ENCODE results near the gene NRXN3.
"Not testable (repeated sequence)": the region's sequence is repeated elsewhere in the genome, so short reads cannot be mapped to it uniquely, and the experiment has no call there.

NRXN3 gene

DNA sequence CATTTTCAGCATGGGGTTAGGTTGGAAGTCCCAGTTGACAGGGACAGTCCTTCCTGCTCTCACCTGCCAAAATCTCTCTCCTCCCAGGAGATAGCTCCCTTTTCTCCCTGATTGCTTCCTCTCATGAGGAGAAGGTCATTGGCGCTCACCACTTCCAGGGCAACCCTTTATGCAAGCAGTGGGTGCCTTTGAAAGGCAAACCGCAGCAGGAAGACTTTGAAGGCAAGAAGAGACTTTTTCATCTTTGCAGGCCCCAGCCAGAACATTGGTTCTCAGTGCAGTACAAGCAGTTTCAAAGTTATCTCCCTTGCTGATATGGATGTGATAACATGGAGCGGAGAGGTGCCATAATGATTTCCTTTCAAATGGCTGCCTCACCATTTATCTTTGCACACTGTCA, 1558.2 kb downstream of the NRXN3 start:
- no peak for DNase-seq

DNA sequence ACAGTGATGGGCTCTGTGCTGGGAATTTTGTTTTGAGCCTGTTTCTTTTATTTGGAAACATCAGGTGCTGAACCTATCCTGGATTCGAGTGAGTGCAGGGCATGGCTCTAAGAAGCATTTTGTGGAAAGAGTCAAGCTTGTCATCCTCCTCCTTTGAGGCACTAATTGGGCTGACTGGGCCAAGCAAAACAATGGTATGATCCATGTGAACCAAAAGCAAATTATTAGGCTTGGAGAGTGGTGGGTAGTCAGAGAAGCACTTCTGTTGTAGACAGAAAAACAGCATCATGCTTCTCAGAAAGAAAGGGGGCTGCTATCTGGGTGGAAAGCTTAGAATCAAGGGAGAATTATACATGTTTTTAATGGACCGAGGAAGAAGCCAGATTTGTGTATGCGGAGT, 1559.6 kb downstream of the NRXN3 start:
- DNase-seq = no peak

DNA sequence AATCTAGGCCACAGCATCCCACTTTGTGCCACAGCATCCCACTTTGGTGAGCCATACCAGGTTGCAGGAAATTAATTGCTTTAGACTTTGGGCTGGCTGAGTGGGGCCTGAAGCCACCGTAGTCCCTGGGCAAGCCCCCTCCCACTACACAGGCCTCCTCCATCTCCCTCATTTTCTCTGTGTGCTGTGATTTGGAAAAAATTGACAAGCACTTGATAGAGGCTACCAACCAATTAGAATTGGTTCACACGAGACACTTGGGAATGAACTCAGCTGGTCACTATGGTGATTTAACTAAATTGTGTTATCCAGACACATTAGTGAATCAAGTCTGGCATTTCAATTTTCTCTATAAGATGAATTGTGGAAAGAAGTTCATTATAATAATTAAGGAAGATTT, 1560.0 kb downstream of the NRXN3 start:
- DNase-seq = no peak

DNA sequence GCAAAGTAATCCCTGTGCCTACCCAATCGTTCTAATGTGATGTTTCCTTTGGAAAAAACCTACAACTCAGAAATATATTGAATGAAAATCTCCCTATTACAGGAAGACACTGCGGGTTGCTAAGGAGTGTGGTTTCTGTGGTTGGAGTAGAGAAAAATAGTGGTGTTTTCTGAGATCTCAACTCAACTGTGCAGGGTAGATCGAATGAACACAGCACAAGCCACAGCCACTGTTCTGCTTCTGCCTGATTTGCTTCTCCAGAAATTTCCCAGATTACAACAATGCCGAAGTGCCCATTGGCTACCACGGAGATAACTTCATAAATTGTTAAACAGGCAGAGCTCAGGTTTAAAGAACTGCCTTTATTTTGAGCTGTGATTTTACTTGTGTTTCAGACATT, 1560.8 kb downstream of the NRXN3 start:
- DNase-seq = peak; percentile 48

DNA sequence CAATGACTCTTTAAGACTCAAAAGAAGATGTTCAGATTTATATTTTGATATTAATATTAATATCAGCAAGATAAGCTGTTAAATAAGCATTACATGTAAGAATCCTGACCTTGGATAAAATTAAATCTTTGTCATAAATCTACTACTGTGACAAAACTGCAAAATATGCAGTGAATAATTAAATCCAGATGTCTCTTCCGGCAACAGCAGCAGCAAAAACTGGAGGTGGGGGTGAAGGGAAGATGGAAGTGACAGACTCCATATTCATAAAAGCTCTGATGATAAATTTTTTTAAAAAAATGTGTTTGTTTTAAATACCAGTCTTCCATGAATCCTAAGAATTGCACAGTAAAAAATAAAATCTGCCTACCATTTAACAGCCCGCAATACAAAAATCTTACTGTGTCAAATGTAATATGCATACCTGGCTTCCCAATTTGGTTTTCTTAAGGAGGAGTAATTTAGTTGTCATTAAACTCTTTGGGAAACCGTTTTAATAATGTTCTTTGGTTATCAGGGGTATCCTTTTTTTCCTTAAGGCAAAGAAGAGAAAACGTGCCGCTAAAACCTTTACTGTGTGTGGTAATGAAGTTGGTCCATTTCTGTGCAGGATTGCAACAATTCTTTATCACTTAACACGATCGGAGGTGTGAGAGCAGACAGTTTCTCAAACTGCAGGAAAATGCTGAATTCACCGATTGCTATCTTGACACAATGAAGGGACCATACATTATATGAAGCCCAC, 1562.9 kb downstream of the NRXN3 start:
- DNase-seq = peak; percentile 76

DNA sequence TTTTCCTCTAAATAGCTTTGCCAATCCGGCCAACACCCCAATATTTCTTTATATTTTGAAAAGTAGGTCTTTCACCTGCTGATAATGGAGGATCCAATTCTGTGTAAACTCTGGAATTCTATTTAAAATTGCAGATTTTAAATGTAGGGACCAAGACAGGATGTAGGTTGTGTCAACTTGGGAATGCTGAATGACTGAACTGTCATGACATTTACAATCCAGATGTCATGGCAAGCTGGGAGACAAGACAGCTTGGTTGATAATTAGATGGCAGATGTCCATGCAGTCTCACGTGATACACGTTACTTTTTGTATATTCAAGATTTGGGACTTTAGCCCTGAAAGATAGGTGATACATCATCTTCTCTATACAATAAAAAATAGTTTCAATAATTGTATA, 1564.0 kb downstream of the NRXN3 start:
- DNase-seq = no peak

DNA sequence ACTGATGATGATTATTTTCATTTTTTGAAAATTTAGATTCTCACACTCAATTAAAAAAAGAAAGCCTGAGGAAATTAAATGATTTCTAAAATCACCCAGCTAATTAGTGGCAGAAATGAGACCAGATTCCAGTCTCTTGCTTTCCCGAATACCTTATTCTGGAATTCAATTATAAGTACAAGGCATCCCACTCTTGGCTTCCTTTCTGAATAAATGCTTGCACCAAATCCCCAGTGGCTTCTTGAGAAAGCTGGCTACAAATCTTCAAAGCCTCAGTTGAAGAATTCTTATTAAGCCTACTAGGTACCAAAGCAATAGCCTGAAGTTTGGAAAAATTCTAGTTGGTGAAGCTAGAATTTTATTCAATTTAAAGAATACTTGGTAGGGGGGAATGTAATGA, 1564.5 kb downstream of the NRXN3 start:
- DNase-seq = no peak

DNA sequence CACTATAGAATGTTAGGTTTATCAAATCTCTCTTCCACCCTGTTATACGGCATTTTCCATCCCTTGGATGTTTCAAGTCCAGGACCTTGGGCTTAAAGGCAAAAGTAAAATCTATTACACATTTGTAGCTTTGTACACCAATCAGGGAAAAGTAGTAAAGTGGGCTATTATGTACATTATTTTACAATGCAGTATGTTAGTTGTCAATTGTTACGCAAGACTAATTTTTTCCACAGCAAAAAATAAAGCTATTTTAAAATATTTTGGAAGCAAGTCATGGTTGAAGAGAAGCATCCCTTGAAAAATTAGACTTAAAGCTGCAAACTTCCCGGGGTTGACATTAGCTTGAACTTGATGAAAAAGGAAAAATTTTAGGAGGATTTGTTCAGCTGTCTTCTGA, 1564.9 kb downstream of the NRXN3 start:
- no peak for DNase-seq

DNA sequence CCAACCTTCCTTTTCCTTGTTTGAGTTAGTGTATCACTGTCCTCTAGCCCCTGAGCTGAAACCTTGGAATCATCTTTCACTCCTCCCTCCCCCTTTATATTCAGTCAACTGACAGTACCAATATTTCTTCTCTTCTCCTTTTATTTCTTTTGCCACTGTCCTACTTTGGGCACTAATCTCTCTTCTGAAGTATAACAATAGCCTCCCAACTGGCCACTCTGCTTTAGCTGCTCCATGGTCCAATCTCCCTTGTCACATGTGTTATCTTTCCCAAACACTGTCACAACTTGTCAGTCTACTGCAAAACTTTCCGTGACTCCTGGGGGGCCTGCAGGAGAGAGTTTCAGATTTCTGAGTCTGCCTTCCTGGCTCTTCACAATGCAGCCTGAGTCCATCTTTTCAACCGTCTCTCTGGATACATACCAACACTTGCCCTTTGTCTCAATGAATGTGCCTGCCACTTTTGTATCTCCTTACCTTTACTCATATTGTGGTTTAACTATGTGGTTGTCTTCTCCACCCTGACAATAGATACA, 1570.0 kb downstream of the NRXN3 start:
- no peak for DNase-seq

DNA sequence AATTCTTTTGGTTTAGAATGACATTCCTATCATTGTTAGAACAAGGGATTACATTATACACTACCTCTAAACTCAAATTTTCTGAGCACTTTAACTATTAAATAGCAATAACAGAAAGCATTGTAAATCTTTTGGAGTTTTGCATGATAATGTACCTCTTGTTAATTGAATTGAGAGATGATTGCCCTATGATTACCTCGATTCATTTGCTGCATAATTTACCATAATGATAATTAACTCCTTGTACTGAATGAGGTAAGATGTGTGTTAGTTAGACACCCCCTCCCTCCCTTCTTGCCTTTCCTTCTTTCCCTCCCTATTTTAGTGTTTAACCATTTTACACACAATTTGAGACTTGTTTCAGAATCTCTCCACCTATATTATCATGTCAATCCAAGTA, 1572.0 kb downstream of the NRXN3 start:
- no peak for DNase-seq

DNA sequence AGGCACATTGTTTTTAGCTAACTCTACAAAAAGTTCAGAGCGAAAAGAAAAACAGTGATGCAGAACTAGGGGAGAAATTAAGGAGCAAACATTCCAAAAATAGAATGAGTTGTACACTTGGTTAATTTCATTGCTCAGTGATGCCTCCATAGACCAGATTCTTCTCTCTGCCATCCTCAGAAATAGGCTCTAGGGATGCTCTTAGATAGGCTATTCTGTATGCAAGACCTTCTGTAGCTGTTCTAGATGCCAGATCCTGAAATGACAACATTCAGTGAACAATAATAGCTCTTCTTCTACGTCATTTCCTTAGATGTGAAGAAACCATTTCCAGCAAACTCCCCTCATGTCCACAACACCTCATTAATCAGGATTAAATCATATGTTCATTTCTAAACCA, 1574.9 kb downstream of the NRXN3 start:
- no peak for DNase-seq

DNA sequence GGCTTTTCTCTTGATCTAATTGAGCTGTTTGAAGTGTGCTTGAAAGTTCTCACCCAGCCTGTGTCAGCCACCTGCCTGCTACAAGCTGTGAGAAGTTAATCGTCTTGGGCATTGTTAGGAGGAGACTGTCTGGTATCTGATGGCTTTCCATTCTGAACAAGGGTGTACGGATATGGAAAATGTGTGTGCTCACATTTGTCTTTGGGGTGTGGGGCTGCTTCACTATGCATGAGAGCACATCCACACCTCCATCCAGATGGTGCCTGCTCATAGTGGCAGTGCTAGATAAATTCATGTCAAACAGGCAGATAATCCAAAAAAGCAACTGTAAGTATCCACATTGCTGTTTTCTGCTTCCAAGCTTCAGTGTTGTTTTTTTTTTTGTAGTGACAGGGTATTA, 1578.9 kb downstream of the NRXN3 start:
- no peak for DNase-seq

DNA sequence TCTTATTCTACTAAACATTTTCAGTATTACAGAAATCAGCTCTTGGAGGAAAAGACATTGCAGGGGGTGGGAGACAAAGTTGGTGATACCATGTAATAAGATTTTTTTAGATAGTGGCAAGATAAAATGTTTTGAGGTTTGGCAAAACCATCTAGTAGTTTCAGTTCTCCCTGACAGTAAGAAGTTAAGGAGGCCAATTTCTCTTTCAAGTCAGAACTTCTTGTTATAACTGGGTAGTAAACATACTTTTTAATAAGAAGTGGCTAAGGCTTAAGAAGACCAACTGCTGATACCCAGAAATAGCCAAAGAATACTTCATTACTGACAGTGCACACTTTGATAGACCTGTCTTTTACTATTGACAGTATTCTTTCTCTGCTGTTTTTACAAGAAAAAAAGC, 1588.8 kb downstream of the NRXN3 start:
- no peak for DNase-seq

DNA sequence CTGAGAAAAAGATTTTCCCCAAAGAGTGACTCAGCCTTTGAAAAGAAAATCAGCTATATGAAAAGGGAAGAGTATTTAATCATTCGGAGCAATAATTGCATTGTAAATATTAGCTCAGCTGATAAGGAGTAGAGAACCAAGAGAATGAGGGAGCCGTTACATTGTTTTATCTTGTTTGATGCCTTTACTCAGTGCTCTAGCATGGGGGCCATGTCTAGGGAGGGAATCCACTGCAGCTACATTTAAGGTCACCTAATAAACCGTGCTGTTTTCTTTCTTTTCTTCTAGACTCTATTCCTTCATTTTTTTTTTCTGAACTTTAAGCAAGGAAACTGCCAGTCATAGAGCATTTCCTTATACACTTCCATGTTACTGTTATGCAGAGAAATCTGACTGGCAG, 1594.2 kb downstream of the NRXN3 start:
- no peak for DNase-seq

DNA sequence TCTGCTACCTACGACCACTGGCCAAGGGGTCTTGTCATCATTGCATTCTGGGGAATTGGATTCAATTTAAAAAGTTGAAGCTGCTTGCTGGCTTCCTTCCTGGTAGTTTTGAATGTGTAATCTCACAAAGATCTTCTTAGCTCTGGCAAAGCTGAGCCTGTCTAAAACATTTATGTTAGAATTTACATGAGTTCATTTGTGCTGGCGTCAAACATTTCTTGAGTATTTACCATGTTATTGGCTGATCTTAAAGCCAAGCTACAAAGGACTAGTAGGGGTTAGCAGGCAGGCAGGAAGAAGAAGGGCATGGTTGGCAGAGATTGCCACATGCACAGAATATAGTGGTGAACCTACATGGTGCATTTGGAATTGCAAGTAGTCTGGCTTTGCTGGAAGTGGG, 1596.3 kb downstream of the NRXN3 start:
- no peak for DNase-seq

DNA sequence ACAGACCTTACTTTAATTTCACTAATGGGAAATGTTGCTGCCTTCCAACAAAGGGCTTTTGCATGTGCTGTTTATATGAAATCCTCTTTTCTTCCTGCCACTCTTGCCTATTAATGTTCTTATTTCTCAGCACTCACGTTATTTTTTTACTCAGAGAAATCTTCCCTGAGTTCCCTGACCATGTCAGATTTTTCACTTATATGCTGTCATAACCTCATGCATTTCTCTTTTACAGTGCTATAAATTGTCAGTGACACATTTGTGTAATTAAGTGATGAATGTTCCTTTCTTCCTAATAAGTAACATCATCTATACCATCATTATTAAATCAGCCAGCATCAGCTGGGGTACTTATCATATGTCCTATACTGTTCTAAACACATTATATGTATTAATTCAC, 1597.1 kb downstream of the NRXN3 start:
- DNase-seq = no peak

DNA sequence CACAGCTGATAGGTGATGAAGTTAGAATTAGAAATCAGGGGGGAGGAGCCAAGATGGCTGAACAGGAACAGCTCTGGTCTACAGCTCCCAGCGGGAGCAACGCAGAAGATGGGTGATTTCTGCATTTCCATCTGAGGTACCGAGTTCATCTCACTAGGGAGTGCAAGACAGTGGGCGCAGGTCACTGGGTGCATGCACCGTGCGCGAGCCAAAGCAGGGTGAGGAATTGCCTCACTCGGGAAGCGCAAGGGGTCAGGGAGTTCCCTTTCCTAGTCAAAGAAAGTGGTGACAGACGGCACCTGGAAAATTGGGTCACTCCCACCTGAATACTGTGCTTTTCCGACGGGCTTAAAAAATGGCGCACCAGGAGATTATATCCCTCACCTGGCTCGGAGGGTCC, 1597.5 kb downstream of the NRXN3 start:
- DNase-seq = not testable (repeated sequence)

DNA sequence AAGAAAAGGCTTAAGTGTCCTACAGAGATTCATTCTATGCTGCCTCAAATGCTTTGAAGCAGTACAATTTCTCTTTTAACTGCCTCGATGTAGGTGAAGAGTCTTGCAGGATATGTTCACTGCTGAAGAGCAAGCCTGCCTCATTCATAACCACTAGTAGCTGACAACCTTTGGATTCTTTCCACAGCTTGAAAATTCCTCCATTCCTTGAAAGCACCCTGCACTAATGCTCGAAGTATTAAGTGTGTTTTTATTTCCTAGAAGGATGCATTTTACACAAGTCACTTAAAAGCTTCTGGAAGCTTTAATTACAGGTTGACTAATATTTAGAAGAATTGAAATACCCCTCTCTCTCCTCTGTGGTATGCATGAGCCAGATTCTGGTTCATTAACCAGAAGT, 1611.7 kb downstream of the NRXN3 start:
- DNase-seq = peak; percentile 43

DNA sequence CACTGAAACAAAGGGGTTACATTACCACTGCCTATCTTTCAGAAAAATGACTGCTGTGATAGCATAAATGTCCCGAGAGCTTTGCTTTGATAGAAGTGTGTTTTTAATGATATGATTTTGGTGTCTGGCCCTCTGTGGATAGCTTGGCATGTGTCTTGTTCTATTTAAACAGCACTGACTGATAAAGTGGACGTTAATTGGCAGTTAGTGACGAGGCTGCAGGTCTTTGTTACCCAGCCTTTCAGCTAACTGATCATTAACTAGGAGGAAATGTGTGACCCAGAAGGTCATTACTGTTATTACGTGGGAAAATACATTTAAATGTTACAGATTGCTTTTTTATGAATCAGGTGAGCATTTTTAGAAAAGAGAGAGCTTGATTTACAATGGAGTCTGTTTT, 1612.9 kb downstream of the NRXN3 start:
- DNase-seq = no peak

DNA sequence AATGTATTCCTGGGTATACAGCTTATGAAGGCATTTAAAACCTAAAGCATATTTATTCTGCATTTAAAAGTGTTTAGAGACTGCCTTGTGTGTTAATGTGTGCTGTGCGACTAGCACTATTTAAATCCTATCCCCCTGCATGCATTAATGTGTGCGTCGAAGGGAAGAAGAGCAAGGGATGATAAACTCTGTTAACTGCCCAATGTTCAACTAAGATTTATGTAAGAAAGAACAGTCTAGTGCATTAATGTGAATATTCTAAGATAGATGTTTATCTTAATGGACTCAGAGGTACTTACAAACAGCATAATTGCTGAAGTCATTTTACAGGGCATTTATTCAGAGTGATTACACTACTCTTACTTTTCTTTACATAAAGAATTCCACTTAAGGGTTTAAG, 1616.3 kb downstream of the NRXN3 start:
- no peak for DNase-seq

DNA sequence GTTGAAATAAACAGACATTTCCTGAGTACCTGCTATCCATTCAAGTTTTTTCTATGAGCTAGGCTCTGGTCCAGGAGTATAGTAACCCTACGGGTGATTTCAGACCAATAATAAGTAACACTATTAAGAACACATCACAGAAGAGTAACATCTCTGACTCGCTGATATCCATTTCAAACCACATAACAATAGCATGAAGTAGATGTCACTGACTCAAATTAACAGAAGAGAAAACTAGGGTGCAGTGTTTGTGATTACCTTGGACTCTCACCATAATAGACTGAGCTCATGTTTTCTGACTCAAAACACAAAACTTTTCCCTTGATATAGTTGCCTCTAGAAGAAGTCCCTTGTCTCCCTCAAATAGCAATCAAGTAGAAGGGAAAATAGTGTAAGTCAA, 1618.2 kb downstream of the NRXN3 start:
- DNase-seq = no peak

DNA sequence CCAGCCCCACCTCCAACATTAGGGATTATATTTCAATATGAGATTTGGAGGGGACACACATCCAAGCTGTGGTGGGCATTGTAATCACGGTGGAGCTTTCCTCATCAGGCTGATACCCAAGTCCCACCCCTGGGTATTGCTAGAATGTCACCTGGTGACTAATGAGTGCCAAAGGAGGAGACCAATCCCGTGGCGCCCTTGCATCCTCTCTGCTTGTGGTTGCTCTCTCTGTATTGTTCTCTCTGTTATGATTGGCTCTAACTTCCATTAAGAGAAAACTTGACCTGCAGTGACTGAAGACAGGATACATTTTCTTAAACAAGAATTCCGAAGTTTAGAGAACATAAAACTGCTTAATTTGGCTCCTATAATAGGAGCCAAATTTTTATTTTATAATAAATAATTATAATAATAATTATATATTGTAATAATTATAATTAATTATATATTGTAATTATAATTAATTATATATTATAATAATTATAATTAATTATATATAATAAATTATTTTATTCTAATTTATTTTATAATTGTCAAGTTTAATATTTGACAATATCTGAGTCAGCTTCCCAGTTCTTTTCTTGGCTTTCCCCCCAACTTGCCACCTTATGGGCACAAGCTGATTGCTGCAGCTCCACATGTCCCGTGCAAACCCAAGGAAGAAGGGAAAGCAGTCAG, 1621.0 kb downstream of the NRXN3 start:
- no peak for DNase-seq

DNA sequence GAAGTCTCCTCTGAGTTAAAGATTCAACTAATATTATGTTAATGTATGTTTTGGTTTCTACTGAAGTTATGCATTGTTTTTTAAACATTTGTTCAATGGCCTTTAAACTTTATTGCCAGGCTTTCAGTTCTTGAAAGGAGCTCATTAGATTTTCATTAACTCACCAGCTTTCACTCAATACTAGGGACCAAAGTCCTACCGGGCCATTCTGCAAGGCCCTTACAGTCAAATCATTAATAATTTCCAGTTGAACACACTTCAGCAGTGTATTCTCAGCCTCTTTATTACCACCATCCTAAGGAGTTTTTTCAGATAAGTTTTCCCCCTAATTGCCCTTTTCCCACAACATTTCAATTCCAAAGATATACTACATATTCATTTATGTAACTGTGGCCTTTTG, 1631.9 kb downstream of the NRXN3 start:
- DNase-seq = no peak

DNA sequence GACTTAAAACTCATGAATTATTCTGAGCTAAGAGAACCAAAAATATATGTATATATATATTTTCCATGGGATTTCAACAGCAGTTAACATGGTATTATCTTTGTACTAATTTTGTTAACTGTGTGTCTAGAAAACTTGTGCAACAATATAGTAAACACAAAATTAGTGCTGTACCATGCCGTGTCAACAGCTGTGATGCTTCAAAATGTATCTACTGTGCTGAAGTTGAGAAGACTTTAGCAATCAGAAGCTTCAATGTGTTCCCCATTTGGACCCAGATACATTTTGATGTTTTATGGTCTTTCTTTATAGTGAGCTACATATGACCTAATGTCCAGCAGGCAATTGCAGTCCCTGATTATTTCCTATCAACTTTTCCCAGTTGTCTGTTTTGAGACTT, 1635.5 kb downstream of the NRXN3 start:
- no peak for DNase-seq

Measured in fibroblast of skin of right biceps (primary cell).